ENCODE data around the gene MICU2.

Gene MICU2

GRCh38 chr13:21486322-21486721 is 117.6 kb downstream of the MICU2 start:
- DNase-seq (ENCODE audit: low read depth, low spot score): no peak

DNA sequence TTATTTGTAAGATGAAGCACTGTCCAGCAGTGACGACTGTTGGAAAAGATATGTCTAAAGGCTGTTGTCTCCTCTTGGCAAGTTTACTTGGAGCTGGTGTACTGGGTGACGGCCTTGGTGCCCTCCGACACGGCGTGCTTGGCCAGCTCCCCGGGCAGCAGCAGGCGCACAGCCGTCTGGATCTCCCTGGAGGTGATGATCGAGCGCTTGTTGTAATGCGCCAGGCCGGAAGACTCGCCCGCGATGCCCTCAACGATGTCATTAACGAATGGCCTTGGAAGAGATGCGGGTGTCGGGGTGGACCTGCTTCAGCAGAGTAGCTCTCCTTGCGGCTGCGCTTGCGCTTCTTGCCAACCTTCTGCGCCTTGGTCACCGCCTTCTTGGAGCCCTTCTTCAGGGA is 120.2 kb downstream of the MICU2 start:
- DNase-seq (ENCODE audit: low read depth, low spot score): no peak

DNA sequence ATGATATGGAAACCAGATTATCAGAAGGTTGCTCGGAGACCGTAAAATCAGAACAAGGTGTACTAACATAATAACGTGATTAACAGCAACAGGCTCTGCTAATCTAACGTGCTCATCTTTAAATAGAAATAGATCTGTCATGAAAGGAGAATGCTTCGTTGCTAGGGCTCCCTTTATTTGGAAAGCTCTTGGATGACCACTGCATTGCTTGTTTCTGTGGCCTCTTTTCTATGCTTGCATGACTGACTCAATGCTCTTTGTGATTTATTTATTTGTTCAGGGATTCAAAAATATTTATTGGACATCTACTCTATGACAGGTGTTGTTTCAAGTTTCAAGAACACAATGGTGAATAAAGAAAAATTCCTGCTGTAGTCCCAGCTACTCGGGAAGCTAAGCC is 122.6 kb downstream of the MICU2 start:
- DNase-seq (ENCODE audit: low read depth, low spot score): no peak

- no peak for DNase-seq (ENCODE audit: low read depth, low spot score)
These were observed 124.8 kb downstream of the MICU2 start for GRCh38 chr13:21478881-21479808.

DNA sequence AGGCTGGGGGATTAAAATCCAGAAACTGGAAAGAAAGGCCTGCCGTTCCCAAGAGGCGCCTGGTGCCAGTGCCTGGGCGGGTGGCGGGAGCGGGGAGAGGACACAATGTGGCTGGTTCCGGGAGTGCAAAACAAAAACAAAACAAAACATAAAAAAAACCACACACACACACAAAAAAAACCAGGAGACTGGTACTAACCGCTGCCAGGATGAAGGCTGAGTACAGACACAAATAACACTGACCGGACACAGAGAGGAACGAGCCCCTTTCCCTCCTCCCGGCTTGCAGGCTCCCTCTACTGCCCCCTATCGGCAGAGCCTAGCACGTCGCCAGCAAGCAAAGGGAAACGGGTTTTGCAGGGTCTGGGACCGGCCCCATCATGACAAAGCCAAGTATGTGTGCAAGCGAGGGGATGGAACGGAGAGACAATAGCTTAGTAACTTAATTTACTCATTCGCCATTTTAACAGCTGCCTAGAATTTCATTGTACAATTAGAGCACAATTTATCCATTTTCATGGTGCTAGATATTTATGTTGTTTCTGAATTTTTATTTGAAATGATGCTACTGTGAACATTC is 127.0 kb downstream of the MICU2 start:
- peak; percentile 63 for DNase-seq (ENCODE audit: low read depth, low spot score)

- DNase-seq (ENCODE audit: low read depth, low spot score): no peak
These were observed 128.9 kb downstream of the MICU2 start for GRCh38 chr13:21475115-21475514.

DNA sequence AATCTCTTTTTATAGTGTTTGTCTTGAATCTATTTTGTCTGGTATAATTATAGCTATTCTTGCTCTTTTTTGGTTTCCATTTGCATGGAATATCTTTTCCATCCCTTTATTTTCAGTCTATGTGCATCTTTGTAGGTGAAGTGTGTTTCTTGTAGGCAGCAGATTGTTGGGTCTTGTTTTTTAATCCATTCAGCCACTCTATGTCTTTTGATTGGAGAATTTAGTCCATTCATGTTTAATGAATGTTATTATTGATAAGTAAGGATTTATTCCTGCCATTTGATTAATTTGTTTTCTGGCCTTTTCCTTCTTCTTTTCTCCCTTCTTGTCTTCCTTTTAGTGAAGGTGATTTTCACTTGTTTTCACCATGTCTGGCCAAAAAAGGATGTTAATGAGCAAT is 133.2 kb downstream of the MICU2 start:
- no peak for DNase-seq (ENCODE audit: low read depth, low spot score)

GRCh38 chr13:21466527-21466926 is 137.4 kb downstream of the MICU2 start:
- no peak for DNase-seq (ENCODE audit: low read depth, low spot score)

DNA sequence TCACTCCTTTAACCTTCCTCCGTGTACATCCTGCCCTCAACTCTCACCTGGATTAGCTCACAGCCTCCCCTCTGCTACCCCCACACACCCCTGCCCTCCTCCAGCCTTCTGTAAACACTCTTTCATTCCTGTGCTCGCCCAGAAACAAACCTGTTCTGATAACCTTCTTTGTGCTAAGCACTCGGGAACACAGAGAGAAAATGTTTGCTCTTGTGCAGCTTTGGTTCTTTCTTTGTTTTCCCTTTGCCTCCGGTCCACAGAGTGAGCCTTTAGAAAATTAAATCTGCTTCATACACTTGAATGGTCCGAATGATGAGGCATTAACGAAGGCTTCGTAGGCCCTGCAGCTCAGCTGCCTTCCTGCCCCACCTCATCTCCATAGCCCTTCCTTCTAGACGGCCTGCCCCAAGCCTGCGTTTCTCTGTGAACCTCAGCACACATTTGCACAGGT is 138.2 kb downstream of the MICU2 start:
- no peak for DNase-seq (ENCODE audit: low read depth, low spot score)

GRCh38 chr13:21463424-21463823 is 140.5 kb downstream of the MICU2 start:
- DNase-seq (ENCODE audit: low read depth, low spot score): no peak

GRCh38 chr13:21461131-21461530 is 142.8 kb downstream of the MICU2 start:
- no peak for DNase-seq (ENCODE audit: low read depth, low spot score)

DNA sequence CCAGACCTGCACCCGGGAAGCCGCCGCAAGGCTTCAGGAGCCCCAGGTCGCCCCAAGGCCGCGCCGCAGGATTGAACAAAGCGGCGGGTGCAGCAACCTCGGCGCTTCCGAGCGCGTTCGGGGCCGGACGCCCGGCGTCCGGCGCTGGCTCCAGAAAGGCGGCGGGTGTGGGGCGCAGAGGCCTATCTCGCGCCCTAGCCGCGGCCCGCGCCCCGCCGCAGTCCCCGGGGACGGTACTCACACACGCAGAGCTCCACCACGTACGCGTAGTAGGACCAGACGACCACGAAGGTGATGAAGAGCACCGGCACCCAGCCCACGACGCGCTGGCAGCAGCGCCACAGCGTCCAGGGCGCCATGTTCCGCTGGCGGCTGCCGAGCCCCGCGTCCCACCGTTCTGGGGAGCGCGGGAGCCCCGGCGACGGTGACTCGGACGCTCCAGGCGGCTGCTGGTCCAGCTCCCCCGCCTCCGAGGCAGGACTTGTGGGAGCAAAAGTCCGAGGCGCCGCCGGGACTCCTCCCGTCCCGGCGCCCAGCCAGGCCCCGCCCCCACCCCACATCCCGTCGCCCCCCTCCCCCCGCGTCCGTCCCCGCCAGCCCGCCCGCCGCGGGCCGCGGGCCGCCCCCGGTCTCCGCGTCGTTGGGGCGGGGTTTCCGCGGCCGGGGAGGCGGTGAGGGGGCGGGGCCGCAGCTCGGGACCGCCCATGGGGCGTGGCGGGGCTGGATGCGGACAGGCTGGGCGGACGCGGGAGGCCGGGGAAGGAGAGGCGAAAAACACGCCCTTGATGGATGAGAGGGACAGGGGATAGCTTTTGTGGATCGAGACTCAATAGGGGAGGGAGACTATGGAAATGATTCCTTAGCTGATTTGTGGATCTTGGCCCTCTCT is 144.9 kb downstream of the MICU2 start, which contains the start of gene ZDHHC20:
TSS of gene ZDHHC20 (minus strand) at position 491 of the 889 bp plus-strand sequence. CDS start at position 359, 132 bp downstream.
- DNase-seq (ENCODE audit: low read depth, low spot score): peak; percentile 81

- no peak for DNase-seq (ENCODE audit: low read depth, low spot score)
These were observed 145.5 kb downstream of the MICU2 start for GRCh38 chr13:21458451-21458812.

GRCh38 chr13:21453387-21454081 is 150.4 kb downstream of the MICU2 start:
- no peak for DNase-seq (ENCODE audit: low read depth, low spot score)

- DNase-seq (ENCODE audit: low read depth, low spot score): no peak
These were observed 153.0 kb downstream of the MICU2 start for GRCh38 chr13:21450936-21451335.

DNA sequence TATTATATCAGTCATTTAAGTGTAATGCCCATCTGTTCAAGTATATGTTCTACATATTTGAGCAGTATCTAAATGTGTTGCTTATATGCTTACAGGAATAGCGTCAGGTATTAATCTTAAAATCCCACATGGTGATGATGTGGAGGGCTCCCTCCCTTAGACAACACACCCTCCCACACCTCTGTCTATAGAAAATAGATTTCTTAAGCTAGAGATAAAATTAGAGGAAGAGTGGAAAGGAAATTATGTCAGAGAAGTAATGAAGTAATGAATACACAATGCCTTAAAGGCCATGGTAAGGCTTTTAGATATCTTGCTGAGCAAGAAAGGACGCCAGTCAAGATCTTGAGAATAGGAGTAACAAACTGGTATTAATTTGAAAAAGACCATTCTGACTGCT is 157.3 kb downstream of the MICU2 start:
- DNase-seq (ENCODE audit: low read depth, low spot score): no peak

- no peak for DNase-seq (ENCODE audit: low read depth, low spot score)
These were observed 158.2 kb downstream of the MICU2 start for GRCh38 chr13:21445759-21446158.

DNA sequence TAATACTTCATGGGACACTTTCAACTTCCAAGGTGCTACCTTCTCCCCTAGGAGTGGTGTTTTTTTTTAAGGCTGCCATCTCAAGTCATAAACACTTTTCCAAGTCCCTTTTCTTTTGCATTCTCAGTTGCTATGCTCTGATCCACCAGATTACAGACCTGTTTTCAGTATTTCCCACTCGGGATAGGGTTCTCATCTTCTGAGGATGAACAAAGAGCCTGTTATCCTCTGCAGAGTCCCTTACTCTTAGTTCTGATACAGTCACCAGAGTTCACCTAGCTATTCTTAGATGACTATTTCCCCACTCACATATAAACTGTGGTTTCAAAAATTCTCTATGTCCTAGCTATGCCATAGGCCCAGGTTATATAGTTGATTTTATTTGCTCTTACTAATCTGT is 160.8 kb downstream of the MICU2 start:
- DNase-seq (ENCODE audit: low read depth, low spot score): no peak
